GM19023 (cell line): ENCODE measurements around the gene KCNMA1.

Source experiments
- ATAC-seq: cut with Tn5 transposase; IDR thresholded peaks from one replicate; pipeline ENCODE4 v1.9.1; 2021; ENCODE audit warnings: mild to moderate bottlenecking, moderate library complexity; ENCODE audit not compliant: unreplicated experiment

The KCNMA1 gene

GRCh38 chr10:77383861-77384553, 253.6 kb downstream of the KCNMA1 start:
- no peak for ATAC-seq

- no peak for ATAC-seq
Measured at GRCh38 chr10:77381750-77382149, 255.9 kb downstream of the KCNMA1 start.

- ATAC-seq, result no peak
Measured at GRCh38 chr10:77380723-77381122, 256.9 kb downstream of the KCNMA1 start.

- ATAC-seq, result no peak
Measured at GRCh38 chr10:77380191-77380590, 257.4 kb downstream of the KCNMA1 start.

- no peak for ATAC-seq
Measured at GRCh38 chr10:77378366-77379349, 258.9 kb downstream of the KCNMA1 start.

- no peak for ATAC-seq
Measured at GRCh38 chr10:77377678-77378352, 259.8 kb downstream of the KCNMA1 start.

GRCh38 chr10:77377034-77377433, 260.6 kb downstream of the KCNMA1 start:
- no peak for ATAC-seq

GRCh38 chr10:77374189-77374656, 263.4 kb downstream of the KCNMA1 start:
- no peak for ATAC-seq

- no peak for ATAC-seq
Measured at GRCh38 chr10:77371848-77372799, 265.5 kb downstream of the KCNMA1 start.

GRCh38 chr10:77371421-77371820, 266.2 kb downstream of the KCNMA1 start:
- no peak for ATAC-seq

GRCh38 chr10:77368006-77368405, 269.6 kb downstream of the KCNMA1 start:
- no peak for ATAC-seq

GRCh38 chr10:77363210-77363609, 274.4 kb downstream of the KCNMA1 start:
- no peak for ATAC-seq

- no peak for ATAC-seq
Measured at GRCh38 chr10:77361831-77362230, 275.8 kb downstream of the KCNMA1 start.

- ATAC-seq, result no peak
Measured at GRCh38 chr10:77361426-77361825, 276.2 kb downstream of the KCNMA1 start.

- no peak for ATAC-seq
Measured at GRCh38 chr10:77360835-77361234, 276.8 kb downstream of the KCNMA1 start.

- no peak for ATAC-seq
Measured at GRCh38 chr10:77359950-77360520, 277.6 kb downstream of the KCNMA1 start.

GRCh38 chr10:77359287-77359691, 278.3 kb downstream of the KCNMA1 start:
- ATAC-seq, result no peak

GRCh38 chr10:77358656-77359055, 279.0 kb downstream of the KCNMA1 start:
- ATAC-seq, result no peak

GRCh38 chr10:77357611-77358310, 279.8 kb downstream of the KCNMA1 start:
- no peak for ATAC-seq
